ENCODE results near the gene MAPRE2.

- no peak for TF ChIP-seq CTCF (IDR thresholded peaks at IDR 0.05; ENCODE audit: poor library complexity, severe bottlenecking)
- no peak for TF ChIP-seq EP300 (conservative IDR thresholded peaks at IDR 0.05; ENCODE audit: poor library complexity, severe bottlenecking)
- TF ChIP-seq EZH2 (IDR thresholded peaks at IDR 0.05; ENCODE audit: borderline replicate concordance, insufficient read depth, low read length, poor library complexity, severe bottlenecking): no peak
Measured at GRCh38 chr18:35099911-35100310, 58.7 kb downstream of the MAPRE2 start.
